MM.1S (cell line): ENCODE measurements around the gene BTN3A1.

Source experiments
- DNase-seq: peaks from one replicate; pipeline ENCODE4 v3.0.0-alpha.2; 2015
- H2AFZ ChIP-seq: fragments of 300-600 bp; sonication (generic); 2 replicates; pipeline ENCODE4 v1.6.0; 2016; ENCODE audit warnings: antibody characterized with exemption, low read length
- H3F3A ChIP-seq: fragments of 300-600 bp; sonication (generic); 2 replicates; pipeline ENCODE4 v1.6.1; 2016; ENCODE audit warnings: mild to moderate bottlenecking, antibody characterized with exemption, low read length, moderate library complexity, mixed read lengths; ENCODE audit not compliant: insufficient read depth
- H3K27ac ChIP-seq: fragments of 300-600 bp; sonication (generic); 2 replicates; pipeline ENCODE4 v1.5.1; 2016; ENCODE audit warnings: mild to moderate bottlenecking, low read length
- H3K27me3 ChIP-seq: fragments of 300-600 bp; sonication (generic); replicated peaks from 2 replicates; pipeline ENCODE4 v1.6.0; 2016; ENCODE audit warnings: low read length; ENCODE audit not compliant: insufficient read depth
- H3K36me3 ChIP-seq: fragments of 300-600 bp; sonication (generic); replicated peaks from 2 replicates; pipeline ENCODE4 v1.6.1; 2016; ENCODE audit warnings: mild to moderate bottlenecking, low read length, mixed read lengths; ENCODE audit not compliant: insufficient read depth
- H3K4me1 ChIP-seq: fragments of 300-600 bp; sonication (generic); 2 replicates; pipeline ENCODE4 v1.6.1; 2016; ENCODE audit warnings: low read length, mixed read lengths
- H3K4me2 ChIP-seq: fragments of 300-600 bp; sonication (generic); 2 replicates; pipeline ENCODE4 v1.6.0; 2016; ENCODE audit warnings: low read depth, low read length
- H3K4me3 ChIP-seq: fragments of 300-600 bp; sonication (generic); 2 replicates; pipeline ENCODE4 v1.5.1; 2016; ENCODE audit warnings: low read length, mixed read lengths
- H3K79me2 ChIP-seq: fragments of 300-600 bp; sonication (generic); 2 replicates; pipeline ENCODE4 v1.6.1; 2016; ENCODE audit warnings: mixed run types, low read length, mixed read lengths
- H3K9ac ChIP-seq: fragments of 300-600 bp; sonication (generic); 2 replicates; pipeline ENCODE4 v1.6.1; 2016; ENCODE audit warnings: low read length, mixed read lengths
- H3K9me2 ChIP-seq: fragments of 300-600 bp; sonication (generic); replicated peaks from 2 replicates; pipeline ENCODE4 v1.6.1; 2016; ENCODE audit warnings: mild to moderate bottlenecking, low read length, mixed read lengths; ENCODE audit not compliant: insufficient read depth
- H3K9me3 ChIP-seq: fragments of 300-600 bp; sonication (generic); replicated peaks from 2 replicates; pipeline ENCODE4 v1.6.1; 2016; ENCODE audit warnings: mild to moderate bottlenecking, low read length, mixed read lengths; ENCODE audit not compliant: insufficient read depth
- H4K20me1 ChIP-seq: fragments of 300-600 bp; sonication (generic); 2 replicates; pipeline ENCODE4 v1.6.1; 2016; ENCODE audit warnings: mild to moderate bottlenecking, low read length, moderate library complexity, mixed read lengths; ENCODE audit not compliant: insufficient read depth
- CTCF ChIP-seq: fragments of 300-600 bp; sonication (generic); IDR thresholded peaks from 2 replicates; pipeline ENCODE4 v1.5.1; 2016; ENCODE audit warnings: antibody characterized with exemption, low read length, mixed read lengths
- EZH2 ChIP-seq: fragments of 300-600 bp; sonication (generic); optimal IDR thresholded peaks from 2 replicates; pipeline ENCODE3; 2017; ENCODE audit warnings: low read depth, mild to moderate bottlenecking, antibody characterized with exemption, low read length, mixed read lengths
- EZH2phosphoT487 ChIP-seq: fragments of 300-600 bp; sonication (generic); IDR thresholded peaks from 2 replicates; pipeline ENCODE4 v1.6.1; 2018; ENCODE audit warnings: antibody characterized with exemption, low read length

The BTN3A1 gene

GRCh38 chr6:26441977-26442376 lies 39.9 kb downstream of the BTN3A1 start:
- Histone ChIP-seq H2AFZ (no peak overlapping the region), H3K9me3 (no peaks in the 10 kb centered on the region)
- TF ChIP-seq EZH2 (no peak), EZH2phosphoT487 (no peak), CTCF (no peak)

GRCh38 chr6:26445934-26446667 lies 44.0 kb downstream of the BTN3A1 start:
- Histone ChIP-seq H3K27ac (peak overlapping the region; percentile 15; the same call in 1 of the 2 replicates), H2AFZ (no peak overlapping the region), H3K9me2 (no peaks in the 10 kb centered on the region), H3K9me3 (no peaks in the 10 kb centered on the region), H3K4me3 (no peak overlapping the region), H3F3A (0 out of 2 replicates have a peak, but pooled peaks cover 5% of the 10 kb centered on the region), H3K36me3 (no peaks in the 10 kb centered on the region), H3K4me1 (peaks cover 12% of the 10 kb centered on the region), H3K27me3 (no peaks in the 10 kb centered on the region), H3K4me2 (peak overlapping the region; percentile 27; the same call in 1 of the 2 replicates), H3K9ac (no peak overlapping the region), H4K20me1 (no peaks in the 10 kb centered on the region), H3K79me2 (no peaks in the 10 kb centered on the region)
- peak; percentile 62 for DNase-seq
- TF ChIP-seq EZH2, result no peak
- TF ChIP-seq CTCF, result no peak
- no peak for TF ChIP-seq EZH2phosphoT487

More at GRCh38 chr6:26441977-26442376, 39.9 kb downstream of the BTN3A1 start:
- Histone ChIP-seq H3K79me2 (no peaks in the 10 kb centered on the region), H3K4me1 (peaks cover 19% of the 10 kb centered on the region), H4K20me1 (no peaks in the 10 kb centered on the region), H3K36me3 (no peaks in the 10 kb centered on the region), H3F3A (0 out of 2 replicates have a peak, but pooled peaks cover 5% of the 10 kb centered on the region), H3K27me3 (no peaks in the 10 kb centered on the region), H3K4me2 (no peak overlapping the region), H3K9me2 (no peaks in the 10 kb centered on the region), H3K27ac (no peak overlapping the region), H3K9ac (no peak overlapping the region), H3K4me3 (no peak overlapping the region)
- DNase-seq, result no peak

GRCh38 chr6:26447257-26447656 lies 45.2 kb downstream of the BTN3A1 start:
- no peaks in the 10 kb centered on the region for H4K20me1 ChIP-seq
- 0 out of 2 replicates have a peak, but pooled peaks cover 5% of the 10 kb centered on the region for H3F3A ChIP-seq

More at GRCh38 chr6:26447257-26447656, 45.2 kb downstream of the BTN3A1 start:
- no peak overlapping the region for H3K4me2 ChIP-seq
- DNase-seq, result no peak
- H3K36me3 ChIP-seq, result no peaks in the 10 kb centered on the region
- H3K79me2 ChIP-seq, result no peaks in the 10 kb centered on the region
- H2AFZ ChIP-seq, result no peak overlapping the region
- no peak overlapping the region for H3K4me3 ChIP-seq
- peaks cover 12% of the 10 kb centered on the region for H3K4me1 ChIP-seq
- no peaks in the 10 kb centered on the region for H3K9me3 ChIP-seq
- no peaks in the 10 kb centered on the region for H3K9me2 ChIP-seq
- no peak overlapping the region for H3K9ac ChIP-seq
- H3K27ac ChIP-seq, result no peak overlapping the region
- TF ChIP-seq EZH2, result no peak
- no peak for TF ChIP-seq EZH2phosphoT487
- TF ChIP-seq CTCF, result no peak
- H3K27me3 ChIP-seq, result no peaks in the 10 kb centered on the region
